Measurements from ENCODE around the gene RASL10A.

- TF ChIP-seq CTCF (conservative IDR thresholded peaks at IDR 0.05 in 1 of 2, IDR thresholded peaks at IDR 0.05 in 1 of 2; ENCODE audit: extremely low read depth in 1 of 2, insufficient read depth in 1 of 2, low read depth in 1 of 2, low read length in 2 of 2) (no peak), EZH2 (IDR thresholded peaks at IDR 0.05; ENCODE audit: borderline replicate concordance, low read length) (no peak)
These were observed 24.3 kb downstream of the RASL10A start for GRCh38 chr22:29291215-29291614.

All from mammary epithelial cell (primary cell).